Measurements from ENCODE around the gene FRG1. TPM values are rescaled to one million over a fixed set of nuclear protein-coding genes. Genes with fewer than 3 reads are reported as not detected.
"Not testable (repeated sequence)": the region's sequence is repeated elsewhere in the genome, so short reads cannot be mapped to it uniquely, and the experiment has no call there.

The FRG1 gene
- total RNA-seq, 2 donors from 2014 or later = 49.7 to 60.9 TPM

DNA sequence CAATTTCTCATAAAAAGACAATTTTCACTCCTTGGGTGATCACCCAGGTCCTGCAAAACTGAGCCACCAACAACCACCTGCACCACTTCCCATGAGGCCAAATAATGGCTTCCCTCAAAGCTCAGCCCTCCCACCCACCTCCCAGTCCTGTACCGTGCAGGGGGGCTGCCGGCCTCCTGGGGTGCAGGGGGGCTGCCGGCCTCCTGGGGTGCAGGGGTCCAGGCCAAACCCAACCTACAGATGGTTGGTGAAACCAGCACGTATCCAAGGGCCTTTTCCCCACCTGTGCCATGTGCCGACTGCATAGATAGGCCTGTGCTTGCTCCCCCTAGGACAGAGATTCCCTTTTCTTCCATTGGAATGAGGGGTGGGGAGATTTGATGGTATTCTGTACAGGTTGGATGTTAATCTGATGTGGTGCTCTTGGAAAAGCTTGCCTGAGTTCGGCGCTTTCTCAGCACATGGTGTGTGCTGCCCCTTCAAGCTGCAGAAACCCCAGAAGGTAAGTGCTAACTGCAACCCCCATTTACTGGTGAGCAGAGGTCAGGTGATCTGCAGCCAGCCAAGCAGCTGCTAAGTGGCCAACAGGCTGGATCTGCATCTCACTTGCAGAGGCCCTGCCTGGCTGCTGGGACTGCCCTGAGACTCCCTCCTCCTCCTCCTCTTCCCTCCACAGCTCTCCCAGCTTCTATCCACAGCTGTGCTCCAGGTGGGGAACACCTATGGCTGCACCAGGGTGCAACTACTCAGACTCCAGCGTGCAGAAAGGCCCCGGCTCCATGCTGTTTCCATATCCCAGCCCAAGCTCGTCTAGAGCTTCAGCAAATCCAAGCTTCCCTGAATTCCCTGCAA lies 38.8 kb downstream of the FRG1 start:
- ATAC-seq = no peak
- no peak for DNase-seq (ENCODE audit: low spot score in 2 of 2)
- Mint-ChIP-seq H3K36me3 (no peaks in the 10 kb centered on the region), H3K27ac (peak overlapping the region in 1 of 2 donors; percentile 32), H3K9me3 (no peaks in the 10 kb centered on the region)

DNA sequence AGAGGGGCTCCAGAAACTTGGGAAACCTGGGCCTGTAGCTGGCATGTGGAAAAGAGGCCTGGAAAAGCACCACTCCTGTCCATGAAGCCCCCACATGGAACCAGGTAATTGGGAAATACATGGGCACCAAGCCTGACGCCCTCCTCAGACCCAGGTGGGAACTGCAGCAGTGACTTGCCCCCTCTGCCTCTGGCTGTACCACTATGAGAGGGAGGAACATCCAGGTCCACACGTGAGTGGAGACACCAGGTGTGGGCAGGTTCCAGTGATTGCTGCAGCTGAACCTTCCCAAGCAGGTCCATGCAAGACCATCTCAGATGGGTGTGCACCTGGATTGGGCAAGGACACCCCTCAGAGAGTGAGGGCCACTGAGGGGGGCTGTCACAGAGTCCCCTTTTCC lies 39.6 kb downstream of the FRG1 start:
- ATAC-seq; DNase-seq (ENCODE audit: low spot score in 2 of 2); H3K27ac Mint-ChIP-seq; H3K9me3 Mint-ChIP-seq; H3K36me3 Mint-ChIP-seq: not testable (repeated sequence)

DNA sequence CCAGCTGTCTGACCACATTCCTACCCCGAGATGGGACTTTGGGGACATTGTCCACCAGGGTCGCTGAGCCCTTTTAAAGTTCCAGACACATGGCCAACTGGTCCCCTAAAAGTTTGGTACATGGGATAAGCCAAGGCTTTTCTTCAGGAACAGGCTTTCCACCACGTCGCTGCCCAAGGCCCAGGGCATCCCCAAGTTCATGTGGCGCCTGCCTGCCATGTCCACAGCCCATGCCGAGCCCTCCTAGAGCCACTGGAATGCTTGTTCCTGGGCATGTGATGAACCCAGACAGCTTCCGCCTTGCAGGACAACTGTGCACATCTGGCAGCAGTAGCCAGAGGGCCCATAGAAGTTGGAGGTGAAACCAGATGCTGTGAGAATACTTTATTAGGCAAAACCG lies 41.3 kb downstream of the FRG1 start:
- Mint-ChIP-seq H3K9me3 (no peaks in the 10 kb centered on the region), H3K27ac (no peak overlapping the region), H3K36me3 (no peaks in the 10 kb centered on the region)
- ATAC-seq (no peak), DNase-seq (ENCODE audit: low spot score in 2 of 2) (no peak)

GRCh38 chr4:189983916-189984526 lies 43.3 kb downstream of the FRG1 start:
- not testable (repeated sequence) for DNase-seq (ENCODE audit: low spot score in 2 of 2); ATAC-seq; H3K36me3 Mint-ChIP-seq; H3K9me3 Mint-ChIP-seq; H3K27ac Mint-ChIP-seq

DNA sequence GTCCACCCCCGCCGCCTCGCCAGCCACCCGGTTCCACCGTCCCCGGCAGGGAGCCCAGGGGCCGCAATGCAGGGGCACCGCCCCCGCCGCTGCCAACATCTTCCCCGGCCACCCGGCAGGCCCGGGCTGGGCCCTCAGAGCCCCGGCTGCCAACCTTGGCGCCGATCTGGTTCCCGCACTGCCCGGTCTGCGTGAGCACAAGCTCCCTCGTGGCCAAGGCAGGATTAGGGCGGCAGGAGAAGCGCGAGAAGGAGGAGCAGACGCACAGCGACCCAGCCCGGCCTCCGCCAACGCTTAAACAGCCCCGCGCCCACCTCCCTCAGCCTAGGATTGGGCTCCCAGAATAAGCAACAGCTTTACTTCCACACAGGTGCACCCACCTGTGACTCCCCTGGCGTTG lies 44.0 kb downstream of the FRG1 start:
- H3K27ac Mint-ChIP-seq; ATAC-seq; H3K9me3 Mint-ChIP-seq; DNase-seq (ENCODE audit: low spot score in 2 of 2); H3K36me3 Mint-ChIP-seq: not testable (repeated sequence)

GRCh38 chr4:189985651-189986243 lies 45.1 kb downstream of the FRG1 start:
- not testable (repeated sequence) for H3K36me3 Mint-ChIP-seq; ATAC-seq; H3K27ac Mint-ChIP-seq; DNase-seq (ENCODE audit: low spot score in 2 of 2); H3K9me3 Mint-ChIP-seq

GRCh38 chr4:189988877-189989431 lies 48.3 kb downstream of the FRG1 start:
- Mint-ChIP-seq H3K36me3 (no peaks in the 10 kb centered on the region), H3K27ac (no peak overlapping the region), H3K9me3 (no peaks in the 10 kb centered on the region)
- no peak for DNase-seq (ENCODE audit: low spot score in 2 of 2)
- ATAC-seq = no peak

DNA sequence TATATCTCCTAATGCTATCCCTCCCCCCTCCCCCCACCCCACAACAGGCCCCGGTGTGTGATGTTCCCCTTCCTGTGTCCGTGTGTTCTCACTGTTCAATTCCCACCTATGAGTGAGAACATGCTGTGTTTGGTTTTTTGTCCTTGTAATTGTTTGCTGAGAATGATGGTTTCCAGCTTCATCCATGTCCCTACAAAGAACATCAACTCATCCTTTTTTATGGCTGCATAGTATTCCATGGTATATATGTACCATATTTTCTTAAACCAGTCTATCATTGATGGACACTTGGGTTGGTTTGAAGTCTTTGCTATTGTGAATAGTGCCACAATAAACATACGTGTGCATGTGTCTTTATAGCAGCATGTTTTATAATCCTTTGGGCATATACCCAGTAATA lies 49.3 kb downstream of the FRG1 start:
- DNase-seq (ENCODE audit: low spot score in 2 of 2); ATAC-seq; H3K36me3 Mint-ChIP-seq; H3K9me3 Mint-ChIP-seq; H3K27ac Mint-ChIP-seq: not testable (repeated sequence)

Other genes starting within 250 kb of the FRG1 start
- gene FRG2, start 86.4 kb downstream of the FRG1 start, total RNA-seq = under 1 TPM in 1 of 2 donors, not detected in 1; 0.11 TPM
- gene DBET, start 123.6 kb downstream of the FRG1 start, total RNA-seq = not detected
- gene DUX4, start 232.9 kb downstream of the FRG1 start, total RNA-seq = not detected